D721Med (cell line): ENCODE measurements around the gene GARIN5A.

Experiments used
- DNase-seq: peaks from one replicate; pipeline ENCODE4 v3.0.0; 2011; ENCODE audit warnings: low spot score; ENCODE audit not compliant: insufficient read length
- FAIRE-seq: peaks from 2 replicates; lab custom pipeline; 2011; peaks lifted over from hg19 to GRCh38; lab: Jason Lieb, UNC
- TF ChIP-seq, protein P1 (sequence below): IDR thresholded peaks from 2 replicates; pipeline ENCODE4 v1.5.1; 2012; ENCODE audit warnings: mild to moderate bottlenecking, control low read depth; ENCODE audit not compliant: insufficient read depth; ENCODE audit errors: missing control alignments

Gene GARIN5A

DNA sequence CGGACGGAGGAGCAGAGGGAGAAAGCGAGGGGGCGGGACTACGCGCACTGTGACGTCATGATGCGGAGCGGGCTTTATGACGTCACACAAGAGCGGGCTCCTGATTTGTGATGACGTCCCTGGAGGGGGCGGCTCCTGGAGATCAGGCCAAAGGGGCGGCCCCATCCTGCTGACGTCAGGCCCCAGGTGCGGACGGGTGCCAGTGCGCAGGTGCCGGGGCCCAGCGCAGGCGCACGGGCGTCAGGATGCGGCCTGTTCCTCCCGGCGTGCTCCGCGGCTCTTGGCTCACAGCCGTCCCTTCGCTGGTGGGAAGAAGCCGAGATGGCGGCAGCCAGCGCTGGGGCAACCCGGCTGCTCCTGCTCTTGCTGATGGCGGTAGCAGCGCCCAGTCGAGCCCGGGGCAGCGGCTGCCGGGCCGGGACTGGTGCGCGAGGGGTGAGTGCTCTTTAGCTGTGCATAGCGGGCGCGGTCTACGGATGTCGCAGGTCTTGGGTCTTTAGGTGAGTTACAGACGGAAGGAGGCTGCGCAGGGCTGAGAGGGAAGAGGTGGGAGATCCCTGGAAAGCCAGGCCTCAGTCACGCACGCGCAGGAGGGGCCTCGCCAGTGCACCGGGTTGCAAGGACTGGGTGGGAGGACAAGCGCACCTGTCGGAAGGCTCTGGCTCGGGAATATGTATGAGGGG, at the start of gene GARIN5A, which contains the start of gene EMC10:
Gene GARIN5A (minus strand): TSS at position 625 of the 683 bp plus-strand sequence. CDS start 460 bp downstream, at position 165.
Gene EMC10 (plus strand): TSS at position 284 of the 683 bp plus-strand sequence. CDS start 38 bp downstream, at position 322.
- TF ChIP-seq, protein P1, sequence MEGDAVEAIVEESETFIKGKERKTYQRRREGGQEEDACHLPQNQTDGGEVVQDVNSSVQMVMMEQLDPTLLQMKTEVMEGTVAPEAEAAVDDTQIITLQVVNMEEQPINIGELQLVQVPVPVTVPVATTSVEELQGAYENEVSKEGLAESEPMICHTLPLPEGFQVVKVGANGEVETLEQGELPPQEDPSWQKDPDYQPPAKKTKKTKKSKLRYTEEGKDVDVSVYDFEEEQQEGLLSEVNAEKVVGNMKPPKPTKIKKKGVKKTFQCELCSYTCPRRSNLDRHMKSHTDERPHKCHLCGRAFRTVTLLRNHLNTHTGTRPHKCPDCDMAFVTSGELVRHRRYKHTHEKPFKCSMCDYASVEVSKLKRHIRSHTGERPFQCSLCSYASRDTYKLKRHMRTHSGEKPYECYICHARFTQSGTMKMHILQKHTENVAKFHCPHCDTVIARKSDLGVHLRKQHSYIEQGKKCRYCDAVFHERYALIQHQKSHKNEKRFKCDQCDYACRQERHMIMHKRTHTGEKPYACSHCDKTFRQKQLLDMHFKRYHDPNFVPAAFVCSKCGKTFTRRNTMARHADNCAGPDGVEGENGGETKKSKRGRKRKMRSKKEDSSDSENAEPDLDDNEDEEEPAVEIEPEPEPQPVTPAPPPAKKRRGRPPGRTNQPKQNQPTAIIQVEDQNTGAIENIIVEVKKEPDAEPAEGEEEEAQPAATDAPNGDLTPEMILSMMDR, result no peak
- FAIRE-seq (no peak), DNase-seq (peak; percentile 58)

DNA sequence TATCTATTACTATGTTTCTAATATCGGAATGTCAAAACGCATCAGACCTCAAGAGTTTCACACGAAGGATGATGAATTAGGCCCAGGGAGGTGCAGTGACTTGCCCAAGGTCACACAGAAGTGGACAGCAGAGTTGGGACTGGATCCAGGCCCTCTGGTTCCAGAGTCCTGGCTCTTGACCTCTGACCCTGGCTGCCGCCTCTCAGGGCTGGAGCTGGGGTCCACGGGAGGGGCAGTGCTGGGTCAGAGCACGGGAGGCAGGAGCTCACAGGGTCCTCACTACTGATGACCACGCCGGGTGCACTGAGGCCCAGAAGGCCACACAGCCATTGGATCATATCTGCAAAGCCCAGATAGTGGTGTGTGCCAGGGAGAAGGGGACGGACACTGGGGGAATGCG, 46.2 kb upstream of the GARIN5A start:
- TF ChIP-seq, protein P1, result no peak
- no peak for DNase-seq
- FAIRE-seq, result no peak

DNA sequence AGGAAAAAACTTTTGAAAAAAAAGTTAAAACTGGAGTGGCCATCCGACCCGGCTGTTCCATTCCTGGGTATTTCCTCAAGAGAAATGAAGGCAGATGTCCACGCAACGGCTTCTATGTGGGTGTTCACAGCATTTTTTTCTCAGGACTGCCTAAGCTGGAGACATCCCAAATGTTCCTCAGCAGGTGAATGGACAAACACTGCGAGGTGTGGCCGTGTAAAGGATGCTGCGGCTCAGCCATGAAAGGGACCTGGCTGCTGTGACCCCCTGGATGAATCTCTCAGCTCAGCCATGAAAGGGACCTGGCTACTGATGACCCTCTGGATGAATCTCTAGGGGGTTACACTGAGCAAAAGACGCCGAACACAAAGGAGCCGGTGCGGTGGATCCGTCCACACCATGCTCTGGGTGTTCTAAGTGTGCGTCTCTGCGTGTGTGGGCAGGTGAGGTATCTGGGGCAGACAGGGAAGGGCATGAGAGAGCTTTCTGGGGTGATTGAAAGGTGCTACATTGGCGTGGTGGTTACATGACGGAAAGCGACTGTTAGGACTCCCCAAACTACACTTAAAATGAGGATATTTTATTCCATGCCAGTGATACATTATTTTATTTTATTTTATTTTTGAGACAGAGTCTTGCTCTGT, 44.3 kb upstream of the GARIN5A start:
- FAIRE-seq (no peak), DNase-seq (no peak)
- TF ChIP-seq, protein P1, result no peak

DNA sequence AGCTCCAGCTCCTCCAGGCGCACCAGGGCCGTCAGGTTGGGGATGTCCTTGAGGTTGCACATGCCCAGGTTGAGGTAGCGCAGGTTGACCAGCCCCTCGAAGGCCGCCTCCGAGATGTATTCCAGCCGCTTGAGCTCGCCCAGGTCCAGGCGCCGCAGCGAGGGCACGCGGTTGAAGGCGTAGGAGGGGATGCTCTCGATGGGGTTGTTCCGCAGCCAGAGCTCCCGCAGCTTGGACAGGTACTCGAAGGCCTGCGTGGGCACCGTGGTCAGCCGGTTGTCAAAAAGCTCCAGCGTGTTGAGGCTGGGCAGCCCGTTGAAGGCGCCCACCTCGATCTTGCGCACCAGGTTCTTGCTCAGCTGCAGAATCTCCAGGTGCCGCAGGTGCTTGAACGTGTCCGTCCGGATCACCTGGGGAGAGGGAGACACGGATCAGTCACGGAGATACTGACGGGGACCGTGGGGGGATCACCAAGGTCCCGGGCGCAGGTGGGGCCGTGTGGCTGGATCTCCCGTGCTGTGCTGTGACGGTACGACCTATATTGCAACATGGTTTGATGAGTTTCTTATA, 42.4 kb upstream of the GARIN5A start:
- DNase-seq (no peak), FAIRE-seq (no peak)
- TF ChIP-seq, protein P1, result no peak

DNA sequence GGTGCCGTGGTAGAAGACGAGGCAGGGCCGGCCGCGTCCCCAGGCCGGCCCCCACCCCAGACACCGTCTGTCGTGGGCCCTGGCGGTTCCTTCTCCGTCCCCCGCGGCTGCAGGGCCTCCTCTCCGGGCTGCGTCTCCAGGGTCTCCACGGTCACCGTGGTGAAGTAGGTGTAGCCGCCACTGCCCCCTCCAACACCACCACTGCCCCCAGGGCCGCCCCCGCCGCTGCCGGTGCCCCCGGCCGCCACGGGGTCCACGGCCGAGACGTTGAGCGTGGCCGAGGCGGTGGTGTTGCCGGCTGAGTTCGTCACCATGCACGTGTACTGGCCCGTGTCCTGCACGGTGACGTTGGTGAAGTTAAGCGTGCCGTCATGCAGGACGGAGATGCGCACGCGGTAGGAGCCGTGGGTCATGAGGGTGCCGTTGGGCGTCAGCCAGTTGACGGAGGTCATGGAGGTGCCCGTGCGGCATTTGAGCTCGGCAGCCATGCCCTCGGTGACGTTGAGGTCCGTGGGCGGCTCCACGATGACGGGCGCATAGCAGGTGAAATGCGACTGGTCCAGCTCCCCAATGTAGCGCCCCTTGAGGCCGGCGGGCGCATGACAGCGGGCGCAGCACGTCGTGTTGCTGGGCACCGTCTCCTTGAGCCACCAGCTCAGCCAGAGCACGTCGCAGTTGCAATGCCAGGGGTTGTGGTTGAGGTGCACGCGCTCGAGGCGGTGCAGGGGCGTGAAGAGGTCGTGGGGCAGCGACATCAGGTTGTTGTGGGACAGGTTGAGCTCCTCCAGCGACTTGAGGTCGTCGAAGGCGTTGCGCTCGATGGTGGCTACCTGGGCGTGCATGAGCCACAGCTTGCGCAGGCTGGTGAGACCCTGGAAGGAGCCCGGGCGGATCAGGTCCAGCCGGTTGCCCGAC, 41.7 kb upstream of the GARIN5A start:
- FAIRE-seq, result no peak
- TF ChIP-seq, protein P1, result no peak
- DNase-seq, result no peak

DNA sequence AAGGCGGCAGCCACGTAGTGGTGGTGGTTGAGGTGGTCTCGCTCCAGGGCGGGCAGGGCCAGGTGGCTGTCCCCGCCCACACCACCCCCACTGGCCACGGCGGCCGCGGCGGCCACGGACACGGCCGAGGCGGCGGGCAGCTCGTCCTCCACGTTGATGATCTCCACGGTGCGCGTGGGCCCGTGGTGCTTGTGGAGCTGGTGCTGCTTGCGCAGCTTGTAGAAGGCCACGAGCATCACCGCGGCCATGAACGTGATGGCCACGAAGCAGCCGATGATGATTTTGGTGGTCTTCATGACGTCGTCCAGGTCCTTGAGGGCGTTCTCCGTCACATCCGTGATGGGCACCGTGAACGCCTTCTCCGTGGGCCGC, 41.0 kb upstream of the GARIN5A start:
- TF ChIP-seq, protein P1, result no peak
- DNase-seq (no peak), FAIRE-seq (no peak)
